Adrenal gland (tissue), 12 donors: ENCODE data around the gene RPL26. TPM values are rescaled to one million over a fixed set of nuclear protein-coding genes. Genes with fewer than 3 reads are reported as not detected.

Source experiments
- DNase-seq, 7 donors: peaks; one replicate each; pipeline ENCODE4 v3.0.0-alpha.2; 2019 to 2020
- H3K27ac ChIP-seq, 5 donors: fragments of 200-600 bp; sonication (generic) in 4 of 5; 1 replicate in 3 of 5; 2 replicates in 2 of 5; pipeline versions ENCODE4 v1.5.1 to v1.8.0; 2016 to 2020; ENCODE audit warnings: mild to moderate bottlenecking in 1 of 5
- H3K27me3 ChIP-seq: fragments of 200-600 bp; 2 replicates; pipeline ENCODE4 v1.8.0; 2021
- H3K36me3 ChIP-seq, 2 donors: fragments of 200-600 bp; replicated peaks in 1 of 2; 1 replicate in 1 of 2; 2 replicates in 1 of 2; pipeline versions ENCODE4 v1.5.1 to v1.8.0; 2018 to 2022
- H3K4me1 ChIP-seq, 2 donors: fragments of 200-600 bp; replicated peaks in 1 of 2; 1 replicate in 1 of 2; 2 replicates in 1 of 2; pipeline versions ENCODE4 v1.5.1 to v1.8.0; 2018 to 2021
- H3K4me3 ChIP-seq, 4 donors: fragments of 200-600 bp; sonication (generic) in 3 of 4; one replicate each; pipeline ENCODE4 v1.5.1; 2016 to 2018
- H3K9me3 ChIP-seq, 3 donors: fragments of 200-600 bp; sonication (generic) in 1 of 3; replicated peaks in 1 of 3; 1 replicate in 2 of 3; 2 replicates in 1 of 3; pipeline versions ENCODE4 v1.5.1 to v1.8.0; 2016 to 2021
- POLR2A ChIP-seq, 2 donors: fragments of 450-650 bp; IDR thresholded peaks; one replicate each; pipeline ENCODE4 v1.6.1; 2017; ENCODE audit warnings: antibody characterized with exemption in 2 of 2, mild to moderate bottlenecking in 2 of 2, moderate library complexity in 1 of 2
- WGBS, 4 donors: extraction: QIAGEN DNeasy Blood & Tissue Kit in 2 of 4; methylation state at CpG; one replicate each; pipeline versions ENCODE4 v1.1.5 to v1.1.7; 2013 to 2017; 5-methylcytosine and 5-hydroxymethylcytosine counted together
- intact Hi-C, 2 donors: fragments of 100-400 bp; cut with DNase I; formaldehyde crosslinking; loops; one replicate each; pipeline versions ENCODE4 v1.14.1 to v1.15.0; 2022 to 2023
- polyA plus RNA-seq, 3 donors: library from polyadenylated mRNA; stranded (reverse); fragments of 200-250 nt in 2 of 3; fragments of 350-450 nt in 1 of 3; fragmentation: Illumina TruSeq in 1 of 3; extraction: RNeasy Lipid Tissue Mini Kit (QIAGEN cat#74804) in 1 of 3; gene quantifications; one replicate each; pipeline ENCODE4 v1.2.3, GENCODE V29; 2013 to 2014
- total RNA-seq, 9 donors: library from RNA; depleted of rRNA in 4 of 9; stranded (reverse); fragments of >200 nt in 4 of 9; fragments of 120-200 nt in 1 of 9; fragmentation: NEBNext Ultra II Directional in 1 of 9; extraction: Animal tissue kit (Norgen Biotek cat#: 25700) in 1 of 9; gene quantifications; one replicate each; pipeline versions ENCODE4 v1.1.0 to v1.2.4, GENCODE V29; 2013 to 2023
- TF ChIP-seq, protein P1 (sequence below), 6 experiments: fragments of 450-650 bp in 4 of 6; fragments of 200-600 bp in 2 of 6; sonication (generic) in 1 of 6; IDR thresholded peaks; 1 replicate in 5 of 6; 2 replicates in 1 of 6; pipeline versions ENCODE4 v1.5.1 to v1.8.0; 2016 to 2021; ENCODE audit warnings: antibody characterized with exemption in 6 of 6, mild to moderate bottlenecking in 2 of 6, moderate library complexity in 1 of 6
- donor health status: healthy with polysubstance abuse.
- donor health status: Bipolar disorder and iron deficiency.
- donor health status: DM: yes; HTN: yes; CAD: no.
- donor health status: DM: no; HTN: no; CAD: no.
- donor health status: DM: no; HTN: no; CAD: no.
- donor health status: DM: yes; HTN: yes; CAD: no.

The RPL26 gene
- total and polyA plus RNA-seq, 12 donors: 1,250 to 3,973 (median 1,971) TPM

DNA sequence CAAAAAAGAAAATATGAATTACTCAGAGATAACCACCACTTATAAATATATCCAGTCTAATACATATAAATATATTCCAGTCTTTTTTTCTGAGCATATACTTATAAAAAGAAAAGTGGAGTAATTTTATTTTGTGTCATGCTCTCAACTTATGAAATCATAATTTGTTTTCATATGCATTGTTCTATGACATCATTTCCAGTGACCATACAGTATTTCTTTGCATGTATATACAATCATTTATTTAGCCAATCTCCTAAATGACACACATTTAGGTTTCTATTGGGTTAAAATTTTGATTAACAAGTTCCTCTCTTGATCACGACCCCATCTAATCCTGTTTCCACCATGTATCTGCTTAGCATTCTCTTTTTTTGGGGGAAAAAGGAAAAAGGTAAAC lies 36.3 kb upstream of the RPL26 start:
- no peak overlapping the region for H3K4me3 ChIP-seq
- H3K4me1 ChIP-seq: peaks cover 7 to 16% of the 10 kb centered on the region in 2 donors
- intact Hi-C loops: no loop called here
- no peak for DNase-seq
- WGBS, 4 donors: 25 to 53% (median 35%) methylated on average over 1 of the region's 1 CpG
- TF ChIP-seq, protein P1, sequence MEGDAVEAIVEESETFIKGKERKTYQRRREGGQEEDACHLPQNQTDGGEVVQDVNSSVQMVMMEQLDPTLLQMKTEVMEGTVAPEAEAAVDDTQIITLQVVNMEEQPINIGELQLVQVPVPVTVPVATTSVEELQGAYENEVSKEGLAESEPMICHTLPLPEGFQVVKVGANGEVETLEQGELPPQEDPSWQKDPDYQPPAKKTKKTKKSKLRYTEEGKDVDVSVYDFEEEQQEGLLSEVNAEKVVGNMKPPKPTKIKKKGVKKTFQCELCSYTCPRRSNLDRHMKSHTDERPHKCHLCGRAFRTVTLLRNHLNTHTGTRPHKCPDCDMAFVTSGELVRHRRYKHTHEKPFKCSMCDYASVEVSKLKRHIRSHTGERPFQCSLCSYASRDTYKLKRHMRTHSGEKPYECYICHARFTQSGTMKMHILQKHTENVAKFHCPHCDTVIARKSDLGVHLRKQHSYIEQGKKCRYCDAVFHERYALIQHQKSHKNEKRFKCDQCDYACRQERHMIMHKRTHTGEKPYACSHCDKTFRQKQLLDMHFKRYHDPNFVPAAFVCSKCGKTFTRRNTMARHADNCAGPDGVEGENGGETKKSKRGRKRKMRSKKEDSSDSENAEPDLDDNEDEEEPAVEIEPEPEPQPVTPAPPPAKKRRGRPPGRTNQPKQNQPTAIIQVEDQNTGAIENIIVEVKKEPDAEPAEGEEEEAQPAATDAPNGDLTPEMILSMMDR (IDR thresholded peaks at IDR 0.05): no peak
- no peak for TF ChIP-seq POLR2A (IDR thresholded peaks at IDR 0.05)
- no peaks in the 10 kb centered on the region for H3K27me3 ChIP-seq
- H3K27ac ChIP-seq: peak overlapping the region in 1 of 5 donors; percentile 71
- no peaks in the 10 kb centered on the region for H3K36me3 ChIP-seq
- no peaks in the 10 kb centered on the region for H3K9me3 ChIP-seq

DNA sequence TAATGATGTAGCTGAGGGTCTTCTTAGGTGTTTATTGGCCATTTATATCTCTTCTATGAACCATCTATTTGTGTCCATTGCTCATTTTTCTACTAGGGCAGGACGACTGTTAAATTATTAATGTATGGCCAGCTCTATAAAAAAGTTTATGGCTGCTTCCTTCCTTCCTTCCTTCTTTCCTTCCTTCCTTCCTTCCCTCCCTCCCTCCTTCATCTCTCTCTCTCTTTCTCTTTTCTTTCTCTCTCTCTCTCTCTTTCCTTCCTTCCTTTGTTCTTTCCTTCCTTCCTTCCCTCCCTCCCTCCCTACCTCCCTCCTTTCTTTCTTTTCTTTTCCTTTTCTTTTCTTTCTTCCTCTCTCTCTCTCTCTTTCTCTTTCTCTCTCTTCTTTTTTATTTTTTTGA lies 35.5 kb upstream of the RPL26 start:
- no peak overlapping the region for H3K4me3 ChIP-seq
- no peak for DNase-seq
- TF ChIP-seq, protein P1 (IDR thresholded peaks at IDR 0.05): no peak
- no peak for TF ChIP-seq POLR2A (IDR thresholded peaks at IDR 0.05)
- H3K27me3 ChIP-seq: no peaks in the 10 kb centered on the region
- WGBS, 4 donors: 60 to 76% (median 67%) methylated on average over 1 of the region's 1 CpG
- intact Hi-C loops: no loop called here
- H3K4me1 ChIP-seq: peaks cover 7 to 16% of the 10 kb centered on the region in 2 donors
- no peak overlapping the region for H3K27ac ChIP-seq
- no peaks in the 10 kb centered on the region for H3K9me3 ChIP-seq
- no peaks in the 10 kb centered on the region for H3K36me3 ChIP-seq

DNA sequence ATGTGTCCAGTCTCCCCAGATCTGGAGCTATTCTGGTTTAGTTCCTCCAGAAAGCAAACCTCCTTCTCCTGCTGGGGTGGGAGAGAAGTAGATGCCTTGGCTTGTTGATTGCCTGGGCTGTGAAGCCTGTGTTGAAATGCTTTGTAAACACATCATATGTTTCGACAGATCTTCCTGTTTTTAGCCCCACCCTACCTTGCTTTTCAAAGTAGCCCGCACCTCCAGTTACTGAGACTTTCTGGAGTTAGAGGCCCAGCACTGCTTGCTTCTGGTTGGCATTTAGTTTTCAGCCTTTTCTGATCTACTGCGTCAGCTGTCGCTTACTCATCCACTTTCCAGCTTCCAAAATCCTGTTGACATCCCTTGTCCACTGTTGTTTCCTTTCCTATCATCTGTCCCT lies 34.8 kb upstream of the RPL26 start:
- no peak for DNase-seq
- intact Hi-C loops: no loop called here
- no peak overlapping the region for H3K27ac ChIP-seq
- H3K4me3 ChIP-seq: no peak overlapping the region
- no peaks in the 10 kb centered on the region for H3K27me3 ChIP-seq
- TF ChIP-seq POLR2A (IDR thresholded peaks at IDR 0.05): no peak
- TF ChIP-seq, protein P1 (IDR thresholded peaks at IDR 0.05): no peak
- H3K4me1 ChIP-seq: peaks cover 7 to 16% of the 10 kb centered on the region in 2 donors
- H3K36me3 ChIP-seq: no peaks in the 10 kb centered on the region
- WGBS, 4 donors: 81 to 89% (median 86%) methylated on average over 4 of the region's 4 CpGs
- H3K9me3 ChIP-seq: no peaks in the 10 kb centered on the region

DNA sequence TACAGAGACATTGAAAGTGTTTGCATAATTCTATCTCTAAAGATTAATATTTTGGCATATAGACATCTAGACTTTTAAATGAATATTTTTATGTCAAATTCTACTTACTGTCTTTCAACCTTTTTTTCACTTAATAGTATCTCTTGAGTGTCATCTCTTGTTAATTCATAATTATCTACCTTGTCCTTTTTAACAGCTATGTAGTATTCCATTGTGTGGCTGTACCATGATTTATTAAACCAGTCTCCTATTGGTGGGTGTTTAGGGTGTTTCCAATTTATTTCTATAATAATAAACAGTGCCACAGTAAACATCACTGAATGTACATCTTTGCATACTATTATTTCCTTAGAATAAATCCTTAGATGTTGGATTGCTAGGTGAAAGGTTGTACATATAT lies 30.9 kb upstream of the RPL26 start:
- Histone ChIP-seq H3K9me3 (no peaks in the 10 kb centered on the region), H3K27me3 (no peaks in the 10 kb centered on the region), H3K27ac (no peak overlapping the region), H3K36me3 (no peaks in the 10 kb centered on the region), H3K4me1 (no peaks in the 10 kb centered on the region), H3K4me3 (no peak overlapping the region)
- DNase-seq: no peak
- intact Hi-C loops: loop anchor here in 1 of 2 donors (5.0 kb wide), 1 partner anchor 328 kb away; the partner anchor contains the start of gene CCDC42
- TF ChIP-seq POLR2A (IDR thresholded peaks at IDR 0.05): no peak
- TF ChIP-seq, protein P1 (IDR thresholded peaks at IDR 0.05): no peak
